Measurements from ENCODE around the gene PPP1CA. TPM values are rescaled to one million over a fixed set of nuclear protein-coding genes. Genes with fewer than 3 reads are reported as not detected.

Gene PPP1CA
- total and polyA plus RNA-seq, 7 donors: 72.6 to 191 (median 108) TPM

DNA sequence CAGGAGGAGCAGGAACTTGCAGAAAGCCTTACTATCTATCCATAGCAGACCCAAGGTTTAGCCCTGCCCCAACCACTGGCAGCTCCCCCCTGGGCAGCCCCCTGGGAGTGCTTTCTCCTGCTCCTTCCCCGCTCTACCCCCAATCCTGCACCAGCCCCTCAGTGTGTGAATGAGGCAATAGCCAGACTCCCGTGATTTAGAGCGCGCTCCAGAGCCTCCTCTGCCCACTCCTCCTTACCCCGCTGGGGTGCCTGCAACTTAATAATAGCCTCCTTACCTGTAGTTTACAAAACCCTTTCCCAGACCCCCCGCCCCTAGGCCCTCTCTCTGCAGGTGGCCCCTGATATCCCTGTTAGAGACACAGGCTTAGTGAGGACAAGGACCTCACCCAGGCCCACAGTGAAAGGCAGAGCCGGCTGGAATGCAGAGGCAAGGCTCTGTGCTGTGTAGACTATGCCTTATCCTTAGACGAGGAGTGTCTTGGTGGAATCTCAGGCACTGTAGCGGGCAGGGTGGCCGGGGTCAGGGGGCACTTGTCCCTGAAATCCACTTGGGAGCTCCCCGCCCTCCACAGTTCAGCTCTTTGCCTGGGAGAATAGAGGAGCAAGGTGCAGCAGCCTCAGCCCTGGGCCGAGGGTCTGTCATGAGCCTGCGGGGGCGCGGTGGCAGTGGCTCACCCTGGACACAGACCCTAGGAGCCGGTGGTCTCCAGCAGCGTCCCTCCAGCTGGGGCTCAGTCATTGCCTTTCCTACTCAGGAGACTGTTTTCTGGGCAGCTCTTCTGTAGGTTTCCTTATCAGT is 9.5 kb upstream of the PPP1CA start:
- Histone ChIP-seq H3K27me3 (ENCODE audit: insufficient read depth in 3 of 3, low read length in 2 of 3) (peaks cover 0 to 32% (median 11%) of the 10 kb centered on the region in 3 donors), H3K4me1 (peaks cover 4% of the 10 kb centered on the region), H3K36me3 (ENCODE audit: insufficient read depth in 1 of 2, low read depth in 1 of 2) (no peaks in the 10 kb centered on the region), H3K27ac (no peak overlapping the region), H3K4me3 (no peak overlapping the region), H3K9me3 (no peaks in the 10 kb centered on the region)
- WGBS, 3 donors: 74 to 78% (median 76%) methylated on average over 17 of the region's 17 CpGs
- intact Hi-C loops (cut with DNase I): no loop called here
- DNase-seq: no peak
- no peak for ATAC-seq
- no peak for TF ChIP-seq CTCF (IDR thresholded peaks at IDR 0.05)

DNA sequence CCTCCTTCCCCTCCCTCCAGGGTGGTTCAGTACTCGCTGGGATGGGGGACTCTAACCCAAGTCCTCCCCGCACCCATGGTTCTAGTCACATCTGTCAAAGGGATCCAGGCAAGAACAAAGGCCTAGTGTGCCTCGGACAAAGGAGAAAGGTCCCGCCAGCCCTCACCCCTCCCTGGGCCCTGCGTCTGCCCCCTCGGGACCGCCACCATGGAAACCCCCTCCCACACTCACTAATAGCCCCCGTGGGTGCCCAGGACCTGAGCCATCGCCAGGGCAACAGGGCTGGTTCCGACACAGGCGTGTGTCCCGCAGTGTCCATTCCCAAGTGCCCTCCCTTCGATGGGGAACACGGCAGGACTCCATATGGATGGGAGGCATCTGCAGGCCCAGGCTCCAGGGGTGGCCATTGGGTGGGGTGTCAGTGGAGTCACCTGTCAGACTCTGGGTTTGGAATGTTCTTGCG is 8.7 kb upstream of the PPP1CA start:
- DNase-seq: no peak
- Histone ChIP-seq H3K4me1 (no peaks in the 10 kb centered on the region), H3K27me3 (ENCODE audit: insufficient read depth in 3 of 3, low read length in 2 of 3) (peaks cover 0 to 32% (median 11%) of the 10 kb centered on the region in 3 donors), H3K36me3 (ENCODE audit: insufficient read depth in 1 of 2, low read depth in 1 of 2) (no peaks in the 10 kb centered on the region), H3K4me3 (no peak overlapping the region), H3K9me3 (no peaks in the 10 kb centered on the region), H3K27ac (no peak overlapping the region)
- no peak for ATAC-seq
- WGBS, 3 donors: 43 to 63% (median 47%) methylated on average over 15 of the region's 15 CpGs
- TF ChIP-seq CTCF (IDR thresholded peaks at IDR 0.05): no peak
- intact Hi-C loops (cut with DNase I): no loop called here

GRCh38 chr11:67409781-67410368 is 8.2 kb upstream of the PPP1CA start:
- intact Hi-C loops (cut with DNase I): no loop called here
- Histone ChIP-seq H3K9me3 (no peaks in the 10 kb centered on the region), H3K36me3 (ENCODE audit: insufficient read depth in 1 of 2, low read depth in 1 of 2) (no peaks in the 10 kb centered on the region), H3K27ac (no peak overlapping the region), H3K4me1 (no peaks in the 10 kb centered on the region), H3K27me3 (ENCODE audit: insufficient read depth in 3 of 3, low read length in 2 of 3) (peaks cover 0 to 32% (median 11%) of the 10 kb centered on the region in 3 donors), H3K4me3 (no peak overlapping the region)
- DNase-seq: no peak
- no peak for TF ChIP-seq CTCF (IDR thresholded peaks at IDR 0.05)
- ATAC-seq: peak in 1 of 4 donors; percentile 8
- WGBS, 3 donors: 23 to 36% (median 27%) methylated on average over 12 to 13 of the region's 13 CpGs

GRCh38 chr11:67409261-67409666 is 7.6 kb upstream of the PPP1CA start:
- no peak for DNase-seq
- no peaks in the 10 kb centered on the region for H3K36me3 ChIP-seq (ENCODE audit: insufficient read depth in 1 of 2, low read depth in 1 of 2)
- no peaks in the 10 kb centered on the region for H3K9me3 ChIP-seq
- no peak for ATAC-seq
- WGBS, 3 donors: 33 to 58% (median 47%) methylated on average over 24 of the region's 24 CpGs
- intact Hi-C loops (cut with DNase I): no loop called here
- H3K4me3 ChIP-seq: no peak overlapping the region
- H3K4me1 ChIP-seq: no peaks in the 10 kb centered on the region
- H3K27me3 ChIP-seq (ENCODE audit: insufficient read depth in 3 of 3, low read length in 2 of 3): peaks cover 0 to 32% (median 11%) of the 10 kb centered on the region in 3 donors
- H3K27ac ChIP-seq: no peak overlapping the region
- no peak for TF ChIP-seq CTCF (IDR thresholded peaks at IDR 0.05)
